ENCODE data around the gene RRM2.
A peak's percentile ranks its signal among the peaks of the same experiment; 100 is the strongest.

Gene RRM2

DNA sequence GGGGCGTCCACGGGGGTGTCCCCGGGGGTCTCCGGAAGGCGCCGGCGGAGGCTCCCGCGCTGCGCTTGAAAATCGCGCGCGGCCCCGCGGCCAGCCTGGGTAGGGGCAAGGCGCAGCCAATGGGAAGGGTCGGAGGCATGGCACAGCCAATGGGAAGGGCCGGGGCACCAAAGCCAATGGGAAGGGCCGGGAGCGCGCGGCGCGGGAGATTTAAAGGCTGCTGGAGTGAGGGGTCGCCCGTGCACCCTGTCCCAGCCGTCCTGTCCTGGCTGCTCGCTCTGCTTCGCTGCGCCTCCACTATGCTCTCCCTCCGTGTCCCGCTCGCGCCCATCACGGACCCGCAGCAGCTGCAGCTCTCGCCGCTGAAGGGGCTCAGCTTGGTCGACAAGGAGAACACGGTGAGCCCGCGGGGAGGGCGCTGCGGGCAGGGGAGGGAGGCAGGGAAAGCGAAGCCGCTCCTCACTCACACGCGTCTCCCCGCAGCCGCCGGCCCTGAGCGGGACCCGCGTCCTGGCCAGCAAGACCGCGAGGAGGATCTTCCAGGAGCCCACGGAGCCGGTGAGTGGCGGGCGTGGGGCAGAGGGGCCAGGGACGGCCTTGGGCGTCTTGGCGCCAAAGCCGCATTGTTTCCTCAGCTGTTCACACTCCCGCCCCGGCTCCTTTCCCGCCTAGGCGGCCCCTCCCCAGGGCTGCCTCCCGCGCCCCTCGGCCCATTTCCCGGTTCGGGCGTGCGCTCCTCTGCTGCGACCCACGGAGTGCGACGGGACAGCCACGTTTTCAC, at the start of gene RRM2:
Gene RRM2 (plus strand): TSS at position 240 of the 781 bp plus-strand sequence. CDS start 60 bp downstream, at position 300.
- H3K4me1 Mint-ChIP-seq = peaks cover 54% of the 10 kb centered on the region
- H3K36me3 Mint-ChIP-seq (ENCODE audit: low read depth) = peaks cover 23% of the 10 kb centered on the region
- TF ChIP-seq, protein P1, sequence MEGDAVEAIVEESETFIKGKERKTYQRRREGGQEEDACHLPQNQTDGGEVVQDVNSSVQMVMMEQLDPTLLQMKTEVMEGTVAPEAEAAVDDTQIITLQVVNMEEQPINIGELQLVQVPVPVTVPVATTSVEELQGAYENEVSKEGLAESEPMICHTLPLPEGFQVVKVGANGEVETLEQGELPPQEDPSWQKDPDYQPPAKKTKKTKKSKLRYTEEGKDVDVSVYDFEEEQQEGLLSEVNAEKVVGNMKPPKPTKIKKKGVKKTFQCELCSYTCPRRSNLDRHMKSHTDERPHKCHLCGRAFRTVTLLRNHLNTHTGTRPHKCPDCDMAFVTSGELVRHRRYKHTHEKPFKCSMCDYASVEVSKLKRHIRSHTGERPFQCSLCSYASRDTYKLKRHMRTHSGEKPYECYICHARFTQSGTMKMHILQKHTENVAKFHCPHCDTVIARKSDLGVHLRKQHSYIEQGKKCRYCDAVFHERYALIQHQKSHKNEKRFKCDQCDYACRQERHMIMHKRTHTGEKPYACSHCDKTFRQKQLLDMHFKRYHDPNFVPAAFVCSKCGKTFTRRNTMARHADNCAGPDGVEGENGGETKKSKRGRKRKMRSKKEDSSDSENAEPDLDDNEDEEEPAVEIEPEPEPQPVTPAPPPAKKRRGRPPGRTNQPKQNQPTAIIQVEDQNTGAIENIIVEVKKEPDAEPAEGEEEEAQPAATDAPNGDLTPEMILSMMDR (IDR thresholded peaks at IDR 0.05) = no peak
- H3K4me3 Mint-ChIP-seq = peak within 1 kb of the TSS; percentile 93
- DNase-seq = peak; percentile 97
- H3K27ac Mint-ChIP-seq = peak within 1 kb of the TSS; percentile 87
- H3K27me3 Mint-ChIP-seq (ENCODE audit: low read depth, poor library complexity) = no peaks in the 10 kb centered on the region
- H3K9me3 Mint-ChIP-seq = no peaks in the 10 kb centered on the region

DNA sequence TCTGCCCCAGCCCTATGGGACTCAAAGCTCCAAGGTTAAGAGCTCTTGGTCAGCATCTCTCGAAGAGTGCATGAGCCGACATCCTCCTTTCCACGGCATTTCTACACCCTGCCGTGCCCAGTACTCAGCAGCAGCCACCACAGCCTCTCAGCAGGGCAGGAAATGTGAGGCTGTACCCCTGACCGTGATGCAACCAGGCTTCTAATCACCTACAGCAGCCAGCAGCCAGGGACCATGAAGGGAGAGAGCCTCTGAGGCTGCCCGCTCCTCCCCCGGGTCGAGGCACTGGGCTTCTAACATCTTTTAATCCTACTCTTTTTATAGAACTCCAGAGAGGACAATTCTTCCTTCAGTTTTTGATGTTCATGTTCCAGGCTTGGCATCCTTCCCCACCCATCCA, 48.8 kb upstream of the RRM2 start:
- Mint-ChIP-seq H3K9me3 (no peaks in the 10 kb centered on the region), H3K27ac (no peak overlapping the region), H3K36me3 (ENCODE audit: low read depth) (no peaks in the 10 kb centered on the region), H3K27me3 (ENCODE audit: low read depth, poor library complexity) (peaks cover 55% of the 10 kb centered on the region), H3K4me3 (no peak overlapping the region), H3K4me1 (peaks cover 56% of the 10 kb centered on the region)
- TF ChIP-seq, protein P1 (IDR thresholded peaks at IDR 0.05) = no peak
- DNase-seq = no peak

DNA sequence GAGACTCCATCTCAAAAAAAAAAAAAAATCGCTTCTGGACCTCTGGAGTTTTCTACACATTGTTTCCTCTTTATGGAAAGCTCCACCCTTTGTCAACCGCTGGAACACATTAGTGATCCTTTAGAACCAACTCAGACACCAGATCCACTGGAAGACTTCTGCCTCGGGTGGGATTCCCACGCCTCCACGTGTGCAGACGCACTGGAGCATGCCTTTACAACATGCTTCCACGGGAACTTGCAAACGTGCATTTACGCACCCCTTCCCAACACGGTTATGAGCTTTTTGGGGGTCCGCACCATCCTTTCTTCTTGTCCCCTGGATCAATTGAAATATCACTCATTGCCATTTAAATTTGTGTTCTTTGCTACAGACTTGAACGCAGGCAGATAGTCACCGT, 47.4 kb upstream of the RRM2 start:
- Mint-ChIP-seq H3K4me1 (peaks cover 63% of the 10 kb centered on the region), H3K27me3 (ENCODE audit: low read depth, poor library complexity) (peaks cover 64% of the 10 kb centered on the region), H3K4me3 (no peak overlapping the region), H3K9me3 (no peaks in the 10 kb centered on the region), H3K36me3 (ENCODE audit: low read depth) (no peaks in the 10 kb centered on the region), H3K27ac (no peak overlapping the region)
- no peak for DNase-seq
- TF ChIP-seq, protein P1 (IDR thresholded peaks at IDR 0.05) = no peak

DNA sequence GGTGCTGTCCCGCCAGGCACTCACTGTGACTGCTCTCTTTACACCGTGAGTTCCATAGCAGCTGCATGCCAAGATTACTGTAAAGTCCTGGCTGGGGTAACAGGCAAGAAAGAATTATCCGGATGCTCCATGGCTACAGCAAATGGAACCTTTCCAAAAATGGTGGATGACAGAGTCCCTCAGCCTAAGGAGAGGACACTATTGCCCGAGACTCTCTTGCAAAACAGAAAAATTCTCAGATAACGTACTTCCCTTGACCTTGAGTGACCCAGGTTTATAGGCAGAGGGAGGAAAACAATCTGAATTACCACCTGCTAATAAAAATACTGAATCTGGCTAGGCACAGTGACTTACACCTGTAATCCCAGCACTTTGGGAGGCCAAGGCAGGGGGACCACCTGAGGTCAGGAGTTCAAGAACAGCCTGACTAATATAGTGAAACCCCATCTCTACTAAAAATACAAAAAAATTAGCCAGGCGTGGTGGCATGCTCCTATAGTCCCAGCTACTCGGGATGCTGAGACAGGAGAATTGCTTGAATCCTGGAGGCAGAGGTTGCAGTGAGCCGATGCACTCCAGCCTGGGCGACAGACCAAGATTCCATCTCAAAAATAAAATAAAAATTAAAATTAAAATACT, 46.8 kb upstream of the RRM2 start:
- TF ChIP-seq, protein P1 (IDR thresholded peaks at IDR 0.05) = no peak
- H3K36me3 Mint-ChIP-seq (ENCODE audit: low read depth) = no peaks in the 10 kb centered on the region
- H3K9me3 Mint-ChIP-seq = no peaks in the 10 kb centered on the region
- H3K4me1 Mint-ChIP-seq = peaks cover 63% of the 10 kb centered on the region
- H3K4me3 Mint-ChIP-seq = no peak overlapping the region
- H3K27me3 Mint-ChIP-seq (ENCODE audit: low read depth, poor library complexity) = peaks cover 67% of the 10 kb centered on the region
- H3K27ac Mint-ChIP-seq = no peak overlapping the region
- DNase-seq = no peak

DNA sequence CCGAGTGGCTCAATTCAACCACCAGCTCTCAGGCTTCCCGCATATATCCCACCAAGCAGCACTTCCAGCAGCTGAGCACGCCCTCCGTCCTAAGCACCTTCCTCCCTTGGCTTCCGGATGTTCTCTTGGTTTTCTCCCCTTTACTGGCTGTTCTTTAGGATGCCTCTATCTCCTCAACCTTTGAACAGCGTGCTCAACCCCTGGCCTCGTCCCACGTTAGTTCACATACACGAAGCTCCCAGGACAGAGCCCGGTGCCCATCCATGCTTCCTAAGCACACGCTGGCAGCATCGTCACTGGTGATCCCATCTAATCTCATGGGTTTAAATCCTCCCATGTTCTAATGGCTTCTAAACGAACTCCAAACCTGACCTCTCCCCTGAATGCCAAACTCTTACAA, 46.0 kb upstream of the RRM2 start:
- peak overlapping the region; percentile 67 for H3K27ac Mint-ChIP-seq
- H3K4me3 Mint-ChIP-seq = no peak overlapping the region
- no peak for DNase-seq
- H3K4me1 Mint-ChIP-seq = peaks cover 70% of the 10 kb centered on the region
- peaks cover 75% of the 10 kb centered on the region for H3K27me3 Mint-ChIP-seq (ENCODE audit: low read depth, poor library complexity)
- no peaks in the 10 kb centered on the region for H3K36me3 Mint-ChIP-seq (ENCODE audit: low read depth)
- TF ChIP-seq, protein P1 (IDR thresholded peaks at IDR 0.05) = no peak
- H3K9me3 Mint-ChIP-seq = no peaks in the 10 kb centered on the region

All from nephron progenitor cell (in vitro differentiated cells).